GM19467 (cell line): Measurements from ENCODE around the gene DBP.
"Not testable (repeated sequence)": the region's sequence is repeated elsewhere in the genome, so short reads cannot be mapped to it uniquely, and the experiment has no call there.

Experiments
- ATAC-seq: cut with Tn5 transposase; IDR thresholded peaks from one replicate; pipeline ENCODE4 v1.9.1; 2021; ENCODE audit warnings: mild to moderate bottlenecking, moderate library complexity; ENCODE audit not compliant: unreplicated experiment

Gene DBP

DNA sequence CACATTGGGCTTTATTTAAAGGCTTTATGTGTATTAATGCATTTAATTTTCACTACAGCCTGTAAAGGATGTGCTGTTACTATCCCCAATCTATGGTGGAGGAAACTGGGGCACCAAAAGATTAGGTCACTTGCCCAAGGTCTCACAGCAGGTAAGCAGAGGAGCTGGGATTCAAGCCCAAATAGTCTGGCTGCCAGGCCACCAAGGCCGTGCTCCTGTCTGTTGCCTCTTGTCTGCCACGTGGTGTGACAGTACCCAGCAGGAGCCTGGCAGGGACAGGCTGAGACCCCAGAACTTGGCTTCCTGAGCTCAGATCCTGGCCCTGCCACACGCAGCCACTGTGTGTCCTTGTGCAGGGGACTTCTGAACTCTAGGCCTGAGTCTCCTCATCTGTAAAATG is 31.2 kb upstream of the DBP start:
- no peak for ATAC-seq

DNA sequence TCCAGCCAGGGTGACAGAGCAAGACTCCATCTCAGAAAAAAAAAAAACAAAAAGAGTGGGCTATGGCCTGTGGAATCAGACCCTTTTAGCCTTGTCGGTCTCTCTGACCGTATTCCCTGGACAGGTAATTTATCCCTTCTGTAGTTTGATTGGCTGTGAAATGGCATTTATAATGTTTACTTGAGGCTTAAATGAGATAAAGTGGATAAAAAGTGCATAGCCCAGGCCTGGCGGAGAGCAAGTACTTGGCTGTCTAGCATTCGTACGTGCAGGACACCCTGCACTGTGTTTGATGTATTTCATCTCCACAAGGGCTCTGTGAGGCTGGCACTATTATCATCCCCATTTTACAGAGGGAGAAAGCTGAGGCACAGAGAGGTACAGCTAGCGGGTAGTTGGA is 28.6 kb upstream of the DBP start:
- no peak for ATAC-seq

DNA sequence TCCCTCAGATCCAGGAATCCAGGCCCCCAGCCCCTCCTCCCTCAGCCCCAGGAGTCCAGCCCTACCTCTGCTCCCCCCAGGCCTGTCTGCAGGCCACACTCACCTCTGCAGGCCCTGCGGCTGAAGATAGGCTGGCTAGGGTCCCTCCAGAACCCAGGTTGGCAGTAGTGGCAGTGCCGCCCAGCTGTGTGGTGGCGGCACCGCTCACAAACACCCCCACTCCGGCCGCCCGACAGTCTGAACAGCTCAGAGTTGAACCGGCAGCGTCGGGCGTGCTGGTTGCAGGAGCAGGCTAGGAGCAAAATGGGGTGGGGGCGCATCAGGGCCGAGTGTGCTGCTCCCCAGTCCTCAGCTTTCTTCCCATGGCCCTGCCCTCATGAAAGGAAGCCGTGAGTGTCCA is 27.3 kb upstream of the DBP start:
- no peak for ATAC-seq

- ATAC-seq: no peak
Observed at GRCh38 chr19:48663667-48664066, 26.5 kb upstream of the DBP start.

DNA sequence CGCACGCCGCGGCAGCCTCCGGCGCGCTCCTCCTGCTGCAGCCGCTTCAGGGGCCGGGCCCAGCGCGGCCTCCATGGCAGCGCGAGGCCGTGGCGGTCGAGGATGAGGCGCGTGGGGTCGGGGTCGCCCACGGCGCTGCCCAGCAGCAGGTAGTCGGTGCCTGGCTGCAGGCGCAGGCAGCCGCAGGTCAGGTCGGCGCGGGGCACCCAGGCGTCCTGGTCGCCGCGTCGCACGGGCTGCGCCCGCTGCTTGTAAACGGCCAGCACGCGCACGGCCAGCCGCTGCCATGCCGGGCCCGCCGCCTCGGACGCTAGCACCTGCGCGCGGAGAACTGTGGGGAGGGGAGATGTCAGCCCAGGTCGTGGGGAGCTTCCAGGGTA is 24.5 kb upstream of the DBP start:
- ATAC-seq: no peak

GRCh38 chr19:48660852-48661710 is 23.9 kb upstream of the DBP start:
- peak; percentile 73 for ATAC-seq

- ATAC-seq: no peak
Observed at GRCh38 chr19:48659768-48660167, 22.6 kb upstream of the DBP start.

- ATAC-seq: no peak
Observed at GRCh38 chr19:48658483-48658882, 21.3 kb upstream of the DBP start.

GRCh38 chr19:48657828-48658227 is 20.6 kb upstream of the DBP start:
- ATAC-seq: not testable (repeated sequence)

DNA sequence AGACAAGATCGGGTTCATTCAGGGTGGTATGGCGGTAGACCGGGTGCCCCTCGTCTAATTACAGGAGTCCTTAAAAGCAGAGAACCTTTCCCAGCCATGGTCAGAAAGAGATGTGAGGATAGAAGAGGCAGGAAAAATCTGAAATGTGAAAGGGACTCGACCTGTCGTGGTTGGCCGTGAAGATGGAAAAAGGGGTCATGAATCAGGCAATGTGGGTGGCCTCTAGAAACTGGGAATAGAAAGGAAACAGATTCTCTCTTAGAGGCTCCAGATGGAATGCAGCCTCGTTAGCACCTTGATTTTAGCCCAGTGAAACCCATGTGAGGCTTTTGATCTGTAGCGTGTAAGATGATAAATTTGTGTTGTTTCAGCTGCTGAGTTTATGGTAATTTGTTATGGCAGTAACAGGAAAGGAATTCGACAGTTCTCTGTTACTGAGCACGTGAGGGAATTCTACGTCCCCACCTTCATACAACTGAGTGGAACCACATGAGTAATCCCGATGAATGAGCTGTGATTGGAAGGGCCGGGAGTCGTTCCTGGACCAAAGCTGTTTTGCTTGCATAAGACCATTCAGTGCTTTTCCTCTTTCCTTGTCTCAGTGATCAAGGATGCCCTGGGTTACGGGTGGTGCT is 19.8 kb upstream of the DBP start:
- ATAC-seq: no peak

DNA sequence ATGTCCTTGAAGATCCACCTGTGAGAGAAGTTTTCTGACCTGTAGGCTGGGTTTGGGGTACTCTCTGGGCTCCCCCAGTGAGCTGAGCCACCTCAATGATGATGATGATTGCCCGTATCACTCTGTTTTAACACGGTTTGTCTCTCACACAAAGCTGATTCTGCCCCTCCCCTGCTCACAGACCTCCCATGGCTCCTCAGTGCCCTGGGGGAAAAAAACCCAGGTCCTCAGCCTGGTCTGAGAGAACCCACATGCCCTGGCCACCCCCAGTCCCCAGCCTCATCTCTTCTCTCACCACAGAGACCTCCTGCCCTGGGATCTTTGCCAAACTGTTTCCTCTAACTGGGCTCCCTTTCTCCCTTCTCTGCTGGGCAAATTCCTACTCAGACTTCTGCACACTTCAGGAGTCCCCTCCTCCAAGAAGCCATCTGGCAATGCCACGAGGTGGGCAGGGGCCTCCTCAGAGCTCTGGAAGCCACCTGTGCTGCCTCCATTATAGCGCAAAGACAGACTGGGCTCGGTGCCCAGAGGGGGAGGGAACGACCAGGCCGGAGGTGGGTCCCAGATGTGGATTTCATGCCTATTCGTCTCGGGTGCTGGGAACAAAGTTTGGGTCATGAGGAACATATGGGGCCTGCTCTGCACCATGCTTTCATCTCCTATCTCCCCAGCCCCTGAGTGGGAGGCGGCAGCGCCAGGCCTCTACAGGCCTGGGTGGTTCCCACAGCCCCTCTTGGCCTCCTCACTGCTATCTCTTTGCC is 17.3 kb upstream of the DBP start:
- ATAC-seq: no peak

DNA sequence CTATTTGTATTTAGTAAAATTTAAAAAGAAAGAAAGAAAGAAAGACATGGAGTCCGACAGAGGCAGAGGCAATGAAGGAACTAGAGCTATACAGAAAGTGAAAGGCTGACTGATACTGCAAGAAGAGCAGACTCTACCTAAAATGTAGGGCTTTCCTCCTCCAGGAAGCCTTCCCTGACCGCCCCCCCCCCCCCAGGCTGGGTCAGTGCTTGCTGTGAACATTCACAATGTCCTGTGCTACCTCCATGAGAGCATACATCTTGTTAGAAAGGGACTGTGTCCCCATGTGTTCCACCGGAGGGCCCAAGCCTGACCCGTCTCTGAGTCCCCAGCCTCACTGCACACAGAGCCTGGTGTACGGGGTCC is 14.5 kb upstream of the DBP start:
- no peak for ATAC-seq

DNA sequence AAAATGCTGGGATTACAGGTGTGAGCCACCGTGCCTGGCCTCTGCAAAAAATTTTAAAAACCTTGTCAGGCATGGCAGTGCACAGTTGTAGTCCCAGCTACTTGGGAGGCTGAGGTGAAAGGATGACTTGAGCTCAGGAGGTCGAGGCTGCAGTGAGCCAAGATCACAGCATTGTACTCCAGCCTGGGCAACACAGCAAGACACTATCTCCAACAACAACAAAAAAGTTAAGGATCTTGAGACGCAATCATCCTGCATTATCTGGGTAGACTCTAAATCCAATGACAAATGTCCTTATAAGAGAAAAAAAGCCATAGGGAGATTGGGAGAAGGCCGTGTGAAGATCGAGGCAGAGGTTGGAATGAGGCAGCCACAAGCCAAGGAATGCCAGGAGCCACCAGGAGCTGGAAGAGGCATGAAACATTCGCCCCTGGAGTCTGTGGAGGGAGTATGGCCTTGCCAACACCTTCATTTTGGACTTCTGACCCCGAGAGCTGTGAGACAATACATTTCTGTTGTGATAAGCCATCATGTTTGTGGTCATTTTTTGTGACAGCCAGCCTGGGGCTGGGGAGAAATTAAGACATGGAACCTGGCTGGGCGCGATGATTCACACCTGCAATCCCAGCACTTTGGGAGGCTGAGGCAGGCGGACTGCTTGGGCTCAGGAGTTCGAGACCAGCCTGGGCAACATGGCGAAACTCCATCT is 13.9 kb upstream of the DBP start:
- ATAC-seq: no peak

GRCh38 chr19:48648134-48648533 is 11.0 kb upstream of the DBP start:
- ATAC-seq: no peak

GRCh38 chr19:48646722-48647216 is 9.6 kb upstream of the DBP start:
- ATAC-seq: no peak

DNA sequence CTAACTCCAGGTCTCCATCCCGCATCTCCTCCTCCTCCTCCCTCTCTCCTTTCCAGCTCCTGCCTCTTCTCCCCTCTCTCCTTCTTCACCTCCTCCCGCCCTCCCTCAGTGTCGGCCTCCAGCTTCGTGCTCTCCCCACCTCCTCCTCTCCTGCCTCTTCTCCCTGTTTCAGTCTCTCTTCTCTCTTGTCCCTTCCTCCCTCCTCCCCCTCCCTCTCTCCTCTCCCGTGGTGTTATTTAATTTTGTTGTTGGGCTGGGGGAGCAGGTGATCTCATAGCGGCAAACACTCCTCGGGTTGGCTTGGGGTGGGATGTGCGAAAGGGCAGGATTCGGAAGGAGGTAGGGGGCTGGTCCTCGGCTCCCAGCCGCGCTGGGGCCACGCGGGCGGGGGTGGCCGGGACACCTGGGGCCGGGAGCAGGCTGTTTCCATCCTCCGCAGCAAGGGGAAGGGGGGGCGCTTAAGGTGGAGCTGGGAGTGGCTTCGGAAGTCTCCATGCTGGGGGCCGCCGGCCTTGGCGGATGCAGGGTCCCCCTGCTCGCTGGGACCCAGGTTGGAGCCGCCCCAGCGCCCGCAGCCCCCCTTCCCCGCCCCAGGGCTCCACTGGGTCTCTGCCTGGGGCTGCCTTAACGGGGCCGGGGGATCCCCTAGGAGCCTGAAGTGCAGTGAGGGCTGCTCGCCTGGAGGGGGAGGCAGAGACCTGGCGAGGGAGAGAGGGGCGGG is 9.0 kb upstream of the DBP start, which contains the start of gene CA11:
Gene CA11 (minus strand): TSS at position 187 of the 721 bp plus-strand sequence. CDS start 555 bp downstream, outside the sequence.
- ATAC-seq: peak; percentile 64

GRCh38 chr19:48645620-48646000 is 8.4 kb upstream of the DBP start:
- ATAC-seq: no peak

GRCh38 chr19:48644839-48645619 is 7.8 kb upstream of the DBP start:
- ATAC-seq: no peak

DNA sequence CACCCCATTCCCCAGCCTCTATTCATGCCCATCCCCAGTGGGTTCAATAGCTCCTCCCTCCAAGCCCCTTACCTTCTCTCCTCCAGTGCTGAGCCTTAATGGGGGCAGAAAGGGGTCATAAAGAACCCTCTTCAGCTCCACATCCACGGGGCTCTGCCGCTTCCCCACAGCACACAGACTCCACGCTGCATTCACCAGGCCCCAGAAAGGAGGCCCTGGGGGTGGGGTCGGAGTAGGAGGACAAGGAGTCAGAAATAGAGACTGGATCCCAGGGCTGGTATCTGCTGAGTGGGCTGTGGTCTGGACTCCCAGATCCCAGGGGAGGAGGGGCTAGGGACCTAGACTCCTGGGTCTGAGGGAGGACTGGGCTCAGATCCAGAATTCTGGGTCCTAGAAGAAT is 7.2 kb upstream of the DBP start:
- ATAC-seq: no peak

GRCh38 chr19:48642862-48643261 is 5.7 kb upstream of the DBP start:
- no peak for ATAC-seq
